GM19438 (cell line): ENCODE measurements around the gene COCH.

Source experiments
- ATAC-seq: cut with Tn5 transposase; IDR thresholded peaks from one replicate; pipeline ENCODE4 v1.9.1; 2021; ENCODE audit warnings: low read depth; ENCODE audit not compliant: unreplicated experiment

Gene COCH

DNA sequence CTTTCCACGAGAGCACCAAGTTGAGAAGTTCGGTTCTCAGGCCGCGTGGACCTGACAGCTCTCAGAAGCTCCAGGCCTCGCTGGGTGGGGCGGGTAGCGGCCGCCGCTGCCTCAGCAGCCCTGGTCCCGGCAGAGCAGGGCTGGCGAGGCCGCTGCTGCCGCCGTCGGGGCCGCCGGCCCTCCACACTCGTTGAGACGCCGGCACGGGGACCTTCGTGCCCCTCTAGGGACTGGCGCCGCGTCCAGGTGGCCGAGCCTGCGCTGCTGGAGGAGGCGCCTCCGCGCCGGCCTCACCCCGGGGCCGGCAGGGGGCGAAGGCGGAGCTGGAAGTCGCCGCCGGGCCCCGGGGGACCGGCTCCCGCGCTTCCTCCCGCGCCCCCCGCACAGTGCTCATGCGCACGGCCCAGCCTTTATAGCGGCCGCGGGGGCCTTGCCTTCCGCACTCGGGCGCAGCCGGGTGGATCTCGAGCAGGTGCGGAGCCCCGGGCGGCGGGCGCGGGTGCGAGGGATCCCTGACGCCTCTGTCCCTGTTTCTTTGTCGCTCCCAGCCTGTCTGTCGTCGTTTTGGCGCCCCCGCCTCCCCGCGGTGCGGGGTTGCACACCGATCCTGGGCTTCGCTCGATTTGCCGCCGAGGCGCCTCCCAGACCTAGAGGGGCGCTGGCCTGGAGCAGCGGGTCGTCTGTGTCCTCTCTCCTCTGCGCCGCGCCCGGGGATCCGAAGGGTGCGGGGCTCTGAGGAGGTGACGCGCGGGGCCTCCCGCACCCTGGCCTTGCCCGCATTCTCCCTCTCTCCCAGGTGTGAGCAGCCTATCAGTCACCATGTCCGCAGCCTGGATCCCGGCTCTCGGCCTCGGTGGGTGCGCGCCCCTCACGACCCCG is at the start of gene COCH:
Gene COCH (plus strand): TSS at position 440 of the 879 bp plus-strand sequence. CDS start 380 bp downstream, at position 820.
- ATAC-seq, result peak; percentile 71

DNA sequence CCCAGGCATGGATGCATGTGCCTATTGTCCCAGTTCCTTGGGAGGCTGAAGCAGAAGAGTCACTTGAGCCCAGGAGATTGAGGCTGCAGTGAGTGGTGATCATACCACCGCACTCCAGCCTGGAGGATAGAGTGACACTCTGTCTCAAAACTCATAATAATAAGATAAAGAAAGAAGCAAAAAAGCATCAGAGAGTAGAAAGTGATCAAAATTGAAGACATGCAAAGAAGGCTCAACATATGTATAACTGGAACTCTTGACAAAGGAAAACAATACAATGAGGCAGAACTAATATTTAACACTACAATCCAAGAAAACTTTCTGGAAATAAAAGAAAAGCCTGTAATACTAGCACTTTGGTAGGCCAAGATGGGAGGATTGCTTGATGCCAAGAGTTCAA is 48.3 kb upstream of the COCH start:
- no peak for ATAC-seq

DNA sequence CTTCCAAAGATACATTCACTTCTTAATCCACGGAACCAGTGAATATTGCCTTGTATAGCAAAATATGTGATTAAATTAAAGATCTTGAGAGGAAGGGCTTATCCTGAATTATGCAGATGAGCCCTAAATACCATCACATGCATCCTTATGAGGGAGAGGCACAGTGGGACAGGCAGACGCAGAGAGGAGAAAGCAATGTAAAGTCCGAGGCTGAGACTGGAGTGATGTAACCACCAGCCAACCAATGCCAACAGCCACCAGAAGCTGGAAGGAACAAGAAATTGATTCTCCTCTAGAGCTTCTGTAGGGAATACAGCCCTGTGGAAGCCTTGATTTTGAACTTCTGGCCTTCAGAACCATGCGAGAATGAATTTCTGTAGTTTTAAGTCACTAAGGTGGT is 44.5 kb upstream of the COCH start:
- no peak for ATAC-seq

DNA sequence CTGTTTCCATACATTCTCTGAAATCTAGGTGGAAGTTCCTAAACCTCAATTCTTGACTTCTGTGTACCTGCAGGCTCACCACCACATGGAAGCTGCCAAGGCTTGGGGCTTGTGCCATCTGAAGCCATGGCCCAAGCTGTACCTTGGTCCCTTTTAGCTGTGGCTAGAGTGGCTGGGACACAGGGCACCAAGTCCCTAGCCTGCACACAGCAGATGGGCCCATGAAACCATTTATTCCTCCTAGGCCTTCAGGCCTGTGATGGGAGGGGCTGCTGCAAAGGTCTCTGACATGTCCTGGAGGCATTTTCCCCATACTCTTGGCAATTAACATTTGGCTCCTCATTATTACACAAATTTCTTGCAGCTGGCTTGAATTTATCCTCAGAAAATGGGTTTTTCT is 40.0 kb upstream of the COCH start:
- ATAC-seq, result no peak

DNA sequence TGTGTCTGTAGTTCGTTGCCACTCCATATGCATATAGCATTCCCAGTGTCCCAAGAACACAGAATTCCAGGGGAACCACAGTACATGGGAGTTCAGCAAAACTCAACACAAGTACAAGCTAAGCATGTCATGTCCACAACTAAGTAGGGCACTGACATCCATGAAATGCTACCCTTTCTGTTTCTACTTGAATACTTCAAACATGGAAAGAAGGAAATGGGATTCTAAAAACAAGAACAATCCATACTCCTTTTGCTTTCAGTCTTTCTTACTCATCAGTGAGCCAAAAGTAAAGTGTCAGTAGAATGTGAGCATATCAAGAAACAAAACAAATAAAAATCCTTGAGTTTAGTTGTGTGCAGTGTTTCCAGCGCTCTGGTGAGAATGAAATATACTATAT is 36.0 kb upstream of the COCH start:
- ATAC-seq, result no peak

DNA sequence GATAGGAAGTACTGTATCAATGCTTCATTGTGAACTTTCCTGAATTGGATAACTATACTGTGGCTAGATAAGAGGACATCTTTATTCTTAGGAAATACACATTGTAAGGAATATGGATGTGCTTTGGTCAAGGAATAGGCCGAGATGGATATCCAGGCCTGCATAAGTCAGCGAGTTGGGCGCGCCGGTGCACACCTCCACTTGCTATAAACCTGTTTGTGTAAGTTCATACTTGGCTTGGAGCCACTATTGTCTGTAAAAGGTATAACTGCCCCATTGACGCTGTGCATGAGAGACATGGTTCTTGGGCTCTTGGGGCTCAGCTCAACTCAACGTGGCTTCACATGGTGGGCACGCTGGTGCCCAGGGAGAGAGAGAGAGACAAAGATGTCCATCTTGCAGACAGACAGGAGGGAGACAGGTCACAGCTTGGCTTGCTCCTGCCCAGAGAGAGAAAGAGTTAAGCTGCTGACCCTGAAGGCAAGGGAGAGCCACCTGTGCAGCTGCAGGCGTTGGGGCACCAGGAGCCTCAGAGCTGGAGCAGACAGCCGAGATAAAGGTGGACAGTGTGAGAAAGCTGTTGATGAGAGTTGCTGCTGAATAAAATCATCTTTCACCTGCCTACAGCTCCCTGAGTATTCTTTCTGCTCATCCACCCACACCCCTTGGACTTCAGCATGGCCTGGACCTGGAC is 34.1 kb upstream of the COCH start:
- ATAC-seq, result no peak

DNA sequence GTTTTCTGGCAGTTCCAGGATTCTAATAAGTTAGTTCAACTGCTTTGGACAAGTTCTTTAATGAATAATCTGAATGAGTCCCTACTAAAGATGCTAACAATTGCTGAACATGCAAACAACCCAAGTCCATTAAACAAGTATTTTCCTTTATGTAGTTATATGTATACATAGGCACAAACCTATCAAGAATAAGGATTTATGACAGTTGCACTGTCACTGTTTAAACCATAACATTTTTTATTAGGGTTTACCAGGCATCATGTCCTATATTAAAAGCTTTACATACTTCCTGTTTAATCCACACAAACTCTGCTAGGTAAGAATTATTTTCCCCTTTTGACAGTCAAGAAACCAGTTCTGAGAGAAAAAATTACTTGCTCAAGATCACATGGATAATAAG is 31.9 kb upstream of the COCH start:
- no peak for ATAC-seq

DNA sequence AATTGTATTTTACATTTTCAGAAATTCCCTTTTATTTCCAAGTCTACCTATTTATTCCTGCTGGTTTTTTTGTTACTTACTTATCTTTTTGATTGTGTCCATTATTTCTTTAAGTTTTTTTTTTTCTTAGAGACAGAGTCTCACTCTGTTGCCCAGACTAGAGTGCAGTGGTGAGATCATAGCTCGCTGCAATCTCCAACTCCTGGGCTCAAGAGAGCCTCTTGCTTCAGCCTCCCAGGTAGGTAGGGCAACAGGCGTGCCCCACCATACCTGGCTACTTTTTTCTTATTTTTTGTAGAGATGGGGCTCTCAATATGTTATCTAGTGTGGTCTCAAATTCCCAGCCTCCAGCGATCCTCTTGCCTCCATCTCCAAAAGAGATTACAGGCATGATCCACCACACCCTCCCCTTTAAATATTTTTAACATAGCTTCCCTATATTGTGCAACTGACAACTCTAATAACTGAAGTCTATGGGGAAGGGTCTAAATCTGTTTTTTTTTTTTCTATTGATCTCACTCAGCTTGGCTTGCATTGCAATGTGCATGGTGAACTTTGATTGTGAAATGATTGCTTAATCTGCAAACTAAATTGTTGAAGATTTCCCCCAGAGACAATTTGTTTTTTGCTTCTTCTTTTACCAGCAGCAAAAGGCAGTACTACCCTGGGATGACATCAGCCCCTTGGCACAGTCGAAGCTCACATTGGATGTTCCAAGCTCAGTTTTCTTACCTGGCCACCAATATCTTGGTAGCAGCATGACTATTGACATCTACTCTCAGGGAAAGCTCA is 25.7 kb upstream of the COCH start:
- no peak for ATAC-seq

DNA sequence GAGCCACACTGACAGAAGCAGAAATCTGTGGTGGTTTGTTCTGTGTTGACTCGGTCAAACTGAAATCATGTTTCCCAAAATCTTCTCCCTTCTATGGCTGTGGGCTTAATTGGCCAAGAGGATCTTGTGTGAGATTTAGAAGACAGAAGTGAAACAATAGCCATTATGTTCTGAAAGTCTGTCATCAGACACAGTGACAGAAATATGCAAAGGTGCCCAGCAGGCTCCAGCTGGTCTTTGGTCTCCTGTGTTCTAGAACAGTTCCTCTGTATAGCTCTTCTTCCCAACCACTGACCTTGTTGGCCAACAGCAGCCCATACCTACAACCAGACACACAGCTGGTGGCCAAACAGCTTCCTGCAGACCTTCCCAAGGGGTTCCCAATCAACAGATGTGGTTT is 25.0 kb upstream of the COCH start:
- ATAC-seq, result peak; percentile 92

DNA sequence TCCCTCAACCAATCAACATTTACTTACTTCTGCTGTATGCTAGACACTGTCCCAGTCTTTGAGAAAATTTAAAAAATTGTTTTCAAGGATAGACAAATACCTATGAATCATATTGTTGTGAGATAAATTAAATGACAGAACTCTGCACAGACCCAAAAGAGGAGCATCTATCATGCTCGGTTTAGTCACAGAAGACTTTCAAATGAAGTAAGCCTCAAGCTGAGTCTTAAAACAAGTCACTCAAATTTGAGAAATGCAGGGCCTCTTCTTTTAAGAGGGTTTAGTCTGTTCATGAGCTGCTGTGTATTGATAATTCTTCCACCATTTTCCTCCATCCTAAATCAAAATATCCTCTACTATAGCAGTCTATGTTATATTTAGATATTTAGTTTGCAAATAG is 24.4 kb upstream of the COCH start:
- ATAC-seq, result no peak

DNA sequence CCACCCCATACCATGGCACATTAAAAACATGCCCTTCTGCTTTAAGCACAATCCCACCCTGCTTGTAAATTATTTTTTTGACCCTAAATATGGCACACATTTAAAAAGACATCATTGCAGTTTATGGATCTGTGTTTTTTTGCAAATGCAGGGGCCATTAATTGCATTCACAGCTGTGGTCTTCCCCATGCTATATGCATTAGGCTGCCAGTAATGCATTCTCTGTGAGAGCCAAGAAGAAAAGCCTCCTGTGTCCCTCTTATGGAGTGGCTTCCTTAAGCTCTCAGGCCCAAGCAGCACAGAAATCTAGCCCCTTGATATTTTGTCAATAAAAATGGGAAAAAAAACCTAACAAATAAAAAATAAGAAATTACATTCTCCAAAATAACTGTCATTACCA is 20.4 kb upstream of the COCH start:
- no peak for ATAC-seq

DNA sequence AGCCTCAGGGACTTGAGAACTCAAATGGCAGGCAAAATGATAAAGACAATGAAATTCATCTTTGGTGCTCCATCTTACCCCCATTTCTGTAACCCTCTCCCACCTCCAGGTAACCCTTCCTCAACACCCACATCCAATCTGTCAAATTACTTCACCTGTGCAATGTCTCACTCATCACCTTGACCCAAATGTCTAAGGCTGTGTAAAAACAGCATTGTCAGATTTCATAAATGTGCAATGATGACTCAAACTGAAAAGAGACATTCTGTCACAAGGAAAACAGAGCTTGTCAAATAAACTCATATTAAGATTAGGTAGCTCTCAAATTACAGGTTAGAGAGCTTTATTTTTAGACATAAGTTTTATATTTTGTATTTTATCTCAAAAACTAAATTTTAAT is 19.9 kb upstream of the COCH start:
- no peak for ATAC-seq

DNA sequence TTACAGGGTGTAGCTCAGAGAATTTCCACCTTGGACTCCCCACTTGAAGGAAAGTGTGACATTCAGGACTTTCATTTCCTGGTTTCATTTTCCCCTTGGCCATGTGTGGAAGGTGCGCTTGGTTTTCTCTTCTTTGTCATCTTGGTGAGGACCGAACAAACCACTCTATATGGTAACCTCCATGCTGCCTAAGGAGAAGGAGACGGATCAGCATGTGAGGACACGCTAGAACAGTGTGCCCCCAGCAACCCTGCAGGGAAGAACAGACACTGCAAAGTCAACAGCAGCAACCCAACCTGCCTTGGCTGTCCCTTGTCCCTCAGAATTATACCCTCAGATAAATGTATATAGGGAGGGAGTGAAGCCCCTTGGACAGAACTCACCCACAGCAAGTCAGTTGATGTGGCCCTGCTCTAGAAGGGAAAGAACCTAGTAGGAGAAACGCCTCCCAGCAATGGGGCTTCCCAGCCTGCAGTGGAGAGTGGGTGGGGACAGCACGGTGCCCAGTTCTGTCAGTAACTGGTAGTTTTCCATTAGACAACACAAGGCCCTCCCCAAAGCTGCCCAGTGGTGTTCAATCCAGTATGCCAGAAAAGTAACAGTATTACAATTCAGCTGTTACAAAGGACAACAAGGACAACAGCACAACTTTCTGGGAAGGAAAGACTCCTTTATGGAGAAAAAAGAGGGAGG is 18.9 kb upstream of the COCH start:
- ATAC-seq, result peak; percentile 50

DNA sequence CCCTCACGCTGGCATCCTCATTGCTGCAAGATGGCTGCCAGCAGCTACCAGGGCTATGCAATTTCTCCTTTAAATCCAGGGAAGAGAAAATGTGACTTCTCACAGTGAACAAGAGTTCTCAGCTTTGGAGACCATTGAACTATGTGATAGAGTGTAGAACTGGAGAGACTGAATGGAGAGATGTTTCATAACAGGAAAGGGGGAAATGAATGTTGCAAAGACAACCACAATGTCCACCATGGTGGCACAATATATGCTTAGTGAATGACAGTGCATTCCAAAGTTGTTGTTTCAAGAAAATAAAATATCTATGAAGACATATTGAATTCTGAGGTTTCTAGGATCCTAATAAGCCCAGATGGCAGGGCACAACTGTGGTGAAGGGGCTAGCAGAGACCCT is 13.2 kb upstream of the COCH start:
- ATAC-seq, result no peak

DNA sequence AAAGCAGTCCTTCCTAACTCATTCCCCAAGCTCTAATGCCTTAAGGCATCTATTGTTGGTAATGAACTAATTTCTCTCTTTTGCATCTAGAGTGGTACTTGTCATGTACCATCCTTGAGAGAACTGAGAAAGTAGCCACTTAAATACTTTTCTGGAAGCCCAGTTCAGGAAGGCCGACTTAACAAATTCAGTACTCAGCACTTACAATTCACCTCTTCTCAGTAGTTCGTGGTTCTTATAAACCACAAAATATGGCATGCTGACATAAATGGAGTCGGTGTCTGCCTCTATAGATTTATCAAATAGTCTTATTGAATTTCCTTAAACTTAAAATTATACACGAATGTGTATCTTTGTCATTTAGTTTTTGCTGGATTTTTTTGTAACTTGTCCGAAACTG is 9.4 kb upstream of the COCH start:
- ATAC-seq, result no peak

DNA sequence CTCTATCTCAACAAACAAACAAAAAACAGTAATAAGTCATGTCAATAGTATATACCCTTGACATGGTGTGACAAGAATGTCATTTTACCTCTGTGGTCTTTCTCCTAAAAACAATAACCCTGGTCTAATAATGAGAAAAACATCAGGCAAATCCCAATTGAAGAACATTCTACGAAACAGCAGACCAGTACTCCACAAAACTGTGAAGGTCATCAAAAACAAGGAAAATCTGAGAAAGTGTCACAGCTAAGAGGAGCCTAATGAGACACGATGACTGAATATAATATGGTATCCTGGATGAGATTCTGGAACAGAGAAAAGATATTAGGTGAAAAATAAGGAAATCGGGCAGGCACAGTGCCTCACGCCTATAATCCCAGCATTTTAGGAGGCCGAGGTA is 5.6 kb upstream of the COCH start:
- no peak for ATAC-seq

DNA sequence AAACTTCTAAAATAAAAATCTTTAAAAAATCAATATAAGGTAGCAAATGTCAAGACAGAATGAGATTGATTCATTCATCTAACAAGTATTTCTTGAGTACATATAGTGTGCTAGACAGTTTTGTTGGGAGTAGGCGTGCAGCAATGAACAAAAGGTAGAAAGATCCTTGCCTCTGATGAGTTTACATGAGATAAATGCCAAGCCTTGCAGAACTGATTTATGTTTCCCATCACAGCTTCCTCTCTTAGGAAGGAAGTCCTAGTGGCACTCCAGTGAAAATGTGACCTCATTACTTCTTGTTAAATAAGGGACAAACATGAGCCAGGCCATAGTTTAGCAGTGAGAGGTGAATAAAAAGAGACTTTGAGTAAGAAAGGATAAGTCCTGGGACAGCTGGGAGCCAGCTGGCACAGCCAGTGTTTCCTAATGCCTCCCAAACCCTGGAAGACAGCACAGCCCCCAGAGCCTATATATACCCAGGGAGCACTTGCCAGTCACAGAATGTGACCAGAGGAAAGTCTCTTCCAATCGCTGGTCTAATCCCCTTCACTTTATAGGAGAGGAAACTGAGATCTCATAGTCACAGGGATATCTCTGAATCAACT is 4.7 kb upstream of the COCH start:
- no peak for ATAC-seq

DNA sequence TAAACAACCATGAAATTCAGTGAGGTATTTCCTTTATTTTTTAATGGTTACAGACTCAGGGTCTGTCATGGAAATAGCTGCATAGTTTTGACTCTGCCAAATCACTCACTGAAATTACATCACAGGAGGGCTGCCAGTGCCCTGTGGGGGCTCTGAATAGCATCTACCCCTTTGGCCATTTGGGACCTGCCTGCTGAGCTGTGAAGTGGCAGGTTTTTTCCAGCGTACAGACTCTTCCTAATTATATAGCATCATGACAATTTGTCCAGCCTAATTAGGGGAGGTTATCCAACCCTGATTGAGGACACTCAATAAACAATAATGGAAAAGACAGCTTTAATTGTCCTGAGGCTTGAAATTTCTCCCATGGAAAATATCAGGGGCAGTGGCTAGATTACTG is 1.8 kb upstream of the COCH start:
- ATAC-seq, result no peak

DNA sequence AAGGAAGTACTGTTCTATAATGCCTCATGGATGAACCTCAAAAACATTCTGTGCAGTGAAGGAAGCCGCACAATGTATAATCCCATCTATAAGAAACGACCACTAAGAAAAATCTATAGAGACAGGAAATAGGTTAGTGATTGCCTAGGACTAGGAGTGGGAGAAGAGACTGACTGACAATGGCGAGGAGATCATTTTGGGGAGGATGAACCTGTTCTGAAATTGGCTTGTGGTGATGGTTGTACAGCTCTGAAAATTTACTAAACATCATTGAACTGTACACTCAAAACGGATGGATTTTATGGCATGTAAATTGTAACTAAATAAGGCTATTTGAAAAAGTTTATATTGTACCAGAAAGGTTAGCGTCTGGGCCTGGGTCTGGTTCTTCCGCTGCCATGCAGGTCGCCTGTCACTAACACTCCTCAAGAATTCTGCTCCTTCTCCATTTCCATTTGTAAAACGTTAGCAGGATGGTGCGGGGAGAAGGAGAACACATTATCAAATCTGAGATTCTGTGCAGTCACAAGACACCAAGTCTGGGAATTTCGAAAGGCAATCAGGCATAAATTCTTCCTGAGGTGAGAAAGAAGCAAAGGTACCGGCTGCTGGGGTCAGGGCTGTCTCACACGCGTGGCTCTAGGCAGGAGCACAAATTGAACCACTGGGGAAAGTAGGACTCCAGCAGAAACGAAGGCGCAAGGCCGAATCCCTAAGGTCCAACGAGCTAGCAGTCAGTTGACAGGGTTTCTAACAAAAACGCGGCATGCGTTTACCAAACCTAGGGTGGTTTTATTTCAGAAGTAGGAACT is 845 bp upstream of the COCH start:
- ATAC-seq, result no peak
